AG10803 (cell line): Measurements from ENCODE around the gene SST.

Source experiments
- DNase-seq: peaks from one replicate; pipeline ENCODE4 v3.0.0; 2010; ENCODE audit warnings: low read depth
- H3K4me3 ChIP-seq: 2 replicates; pipeline ENCODE4 v1.5.1; 2011; ENCODE audit warnings: mild to moderate bottlenecking, low read length, control low read depth
- CTCF ChIP-seq: conservative IDR thresholded peaks from 2 replicates; pipeline ENCODE4 v1.5.1; 2011; ENCODE audit warnings: mild to moderate bottlenecking, low read length, control low read depth, inconsistent platforms

SST gene

GRCh38 chr3:187667526-187667925 is 2.7 kb downstream of the SST start:
- H3K4me3 ChIP-seq = no peak overlapping the region
- TF ChIP-seq CTCF = no peak

GRCh38 chr3:187665764-187666402 is 4.3 kb downstream of the SST start:
- TF ChIP-seq CTCF = no peak
- no peak overlapping the region for H3K4me3 ChIP-seq
- no peak for DNase-seq

More at GRCh38 chr3:187667526-187667925, 2.7 kb downstream of the SST start:
- no peak for DNase-seq

- H3K4me3 ChIP-seq = no peak overlapping the region
- no peak for TF ChIP-seq CTCF
- no peak for DNase-seq
Measured at GRCh38 chr3:187665010-187665409, 5.2 kb downstream of the SST start.

GRCh38 chr3:187662848-187663409 is 7.3 kb downstream of the SST start:
- H3K4me3 ChIP-seq = no peak overlapping the region
- DNase-seq = no peak
- TF ChIP-seq CTCF = no peak

- TF ChIP-seq CTCF = no peak
- H3K4me3 ChIP-seq = no peak overlapping the region
- no peak for DNase-seq
Measured at GRCh38 chr3:187661267-187661666, 8.9 kb downstream of the SST start.

GRCh38 chr3:187651282-187651681 is 18.9 kb downstream of the SST start:
- no peak for TF ChIP-seq CTCF
- H3K4me3 ChIP-seq = no peak overlapping the region

GRCh38 chr3:187648177-187648576 is 22.0 kb downstream of the SST start:
- no peak for TF ChIP-seq CTCF
- no peak overlapping the region for H3K4me3 ChIP-seq
- DNase-seq = no peak

More at GRCh38 chr3:187651282-187651681, 18.9 kb downstream of the SST start:
- no peak for DNase-seq
